Cardiac muscle cell (in vitro differentiated cells and primary cell): ENCODE results near the gene BGN. TPM values are rescaled to one million over a fixed set of nuclear protein-coding genes. Genes with fewer than 3 reads are reported as not detected.

Experiments used
- DNase-seq, 2 donors: peaks; one replicate each; pipeline versions ENCODE4 v3.0.0 to v3.0.0-alpha.2; 2010 to 2017; ENCODE audit warnings: low read depth in 1 of 2, low spot score in 1 of 2
- H3K27ac ChIP-seq: fragments of 200-600 bp; sonication (generic); 2 replicates; pipeline ENCODE4 v1.5.1; 2016
- H3K27me3 ChIP-seq: fragments of 200-600 bp; sonication (generic); 2 replicates; pipeline ENCODE4 v1.6.0; 2016; ENCODE audit warnings: control low read depth
- H3K36me3 ChIP-seq: fragments of 200-600 bp; sonication (generic); 2 replicates; pipeline ENCODE4 v1.5.1; 2016; ENCODE audit warnings: control low read depth
- H3K4me1 ChIP-seq: fragments of 200-600 bp; sonication (generic); 2 replicates; pipeline ENCODE4 v1.8.1; 2017; ENCODE audit warnings: low read depth, mild to moderate bottlenecking, mixed run types
- H3K4me3 ChIP-seq: fragments of 200-600 bp; sonication (generic); 2 replicates; pipeline ENCODE4 v1.5.1; 2016; ENCODE audit warnings: mild to moderate bottlenecking
- H3K9me3 ChIP-seq: fragments of 200-600 bp; sonication (generic); 2 replicates; pipeline ENCODE4 v1.5.1; 2017; ENCODE audit warnings: low read depth, mild to moderate bottlenecking, control low read depth
- polyA plus RNA-seq: library from polyadenylated mRNA; unstranded; fragments of >200 nt; fragmentation: Nextera tagmentation; extraction: Ambion mirVana; gene quantifications from 2 replicates; pipeline ENCODE4 v1.2.1, GENCODE V29; 2016
- total RNA-seq: library from RNA; depleted of rRNA; stranded (reverse); fragments of >200 nt; gene quantifications from 2 replicates; pipeline ENCODE4 v1.2.3, GENCODE V29; 2016
- TF ChIP-seq, protein P1 (sequence below): IDR thresholded peaks from 2 replicates; pipeline ENCODE4 v1.5.1; 2012; ENCODE audit warnings: low read depth, mild to moderate bottlenecking, low read length

Gene BGN
- total and polyA plus RNA-seq, 2 experiments from 2014 or later = 0.54 to 1.0 TPM

DNA sequence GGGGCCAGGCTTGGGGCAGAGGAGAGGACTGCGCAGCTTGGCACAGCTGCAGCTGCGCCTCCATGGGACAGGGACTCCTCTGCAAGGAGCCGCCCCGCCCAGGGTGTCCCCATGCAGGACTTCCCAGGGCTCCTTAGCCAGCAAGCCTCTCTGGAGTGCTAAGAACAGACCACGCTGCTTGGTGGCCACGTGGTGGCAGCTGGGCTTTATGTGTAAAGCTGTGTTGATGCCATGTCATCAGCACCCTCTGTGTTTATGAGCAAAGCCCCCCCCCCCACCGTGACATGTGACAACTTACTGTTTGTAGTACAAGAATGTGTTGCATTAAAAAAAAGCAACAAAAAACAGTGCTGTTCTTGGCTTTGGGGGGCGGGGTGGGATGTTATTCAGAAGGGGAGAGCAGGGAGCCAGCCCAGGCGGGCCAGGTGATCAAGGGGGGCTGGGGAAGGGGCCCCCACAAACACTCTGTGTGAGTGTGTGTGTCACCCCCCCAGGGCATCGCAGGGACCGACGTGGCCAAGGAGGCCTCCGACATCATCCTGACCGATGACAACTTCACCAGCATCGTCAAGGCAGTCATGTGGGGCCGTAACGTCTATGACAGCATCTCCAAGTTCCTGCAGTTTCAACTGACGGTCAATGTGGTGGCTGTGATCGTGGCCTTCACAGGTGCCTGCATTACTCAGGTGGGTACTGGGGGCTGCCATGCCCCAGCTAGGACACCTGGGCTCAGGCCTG is 63.0 kb downstream of the BGN start:
- DNase-seq = no peak
- H3K36me3 ChIP-seq = no peaks in the 10 kb centered on the region
- no peaks in the 10 kb centered on the region for H3K27me3 ChIP-seq
- no peak overlapping the region for H3K4me3 ChIP-seq
- H3K4me1 ChIP-seq = no peaks in the 10 kb centered on the region
- H3K9me3 ChIP-seq = no peaks in the 10 kb centered on the region
- TF ChIP-seq, protein P1, sequence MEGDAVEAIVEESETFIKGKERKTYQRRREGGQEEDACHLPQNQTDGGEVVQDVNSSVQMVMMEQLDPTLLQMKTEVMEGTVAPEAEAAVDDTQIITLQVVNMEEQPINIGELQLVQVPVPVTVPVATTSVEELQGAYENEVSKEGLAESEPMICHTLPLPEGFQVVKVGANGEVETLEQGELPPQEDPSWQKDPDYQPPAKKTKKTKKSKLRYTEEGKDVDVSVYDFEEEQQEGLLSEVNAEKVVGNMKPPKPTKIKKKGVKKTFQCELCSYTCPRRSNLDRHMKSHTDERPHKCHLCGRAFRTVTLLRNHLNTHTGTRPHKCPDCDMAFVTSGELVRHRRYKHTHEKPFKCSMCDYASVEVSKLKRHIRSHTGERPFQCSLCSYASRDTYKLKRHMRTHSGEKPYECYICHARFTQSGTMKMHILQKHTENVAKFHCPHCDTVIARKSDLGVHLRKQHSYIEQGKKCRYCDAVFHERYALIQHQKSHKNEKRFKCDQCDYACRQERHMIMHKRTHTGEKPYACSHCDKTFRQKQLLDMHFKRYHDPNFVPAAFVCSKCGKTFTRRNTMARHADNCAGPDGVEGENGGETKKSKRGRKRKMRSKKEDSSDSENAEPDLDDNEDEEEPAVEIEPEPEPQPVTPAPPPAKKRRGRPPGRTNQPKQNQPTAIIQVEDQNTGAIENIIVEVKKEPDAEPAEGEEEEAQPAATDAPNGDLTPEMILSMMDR = no peak
- H3K27ac ChIP-seq = no peak overlapping the region

Other genes with a start within 250 kb of the BGN start
- not detected in 2 replicates for gene PNMA6F, start 173.2 kb upstream of the BGN start, total RNA-seq
- gene PNMA6F, start 173.2 kb upstream of the BGN start, polyA plus RNA-seq = not detected in 2 replicates
- 7.9 and 13.8 TPM in 2 replicates for gene ZNF275, start 160.8 kb upstream of the BGN start, total RNA-seq
- 3.6 and 8.8 TPM in 2 replicates for gene ZNF275, start 160.8 kb upstream of the BGN start, polyA plus RNA-seq
- gene PNMA6E, start 93.6 kb upstream of the BGN start, total RNA-seq = 0.06 TPM in 1 of 2 replicates, not detected in the other
- not detected in 2 replicates for gene PNMA6E, start 93.6 kb upstream of the BGN start, polyA plus RNA-seq
- gene ZFP92, start 83.5 kb upstream of the BGN start, total RNA-seq = 0.09 TPM in 1 of 2 replicates, not detected in the other
- not detected in 2 replicates for gene ZFP92, start 83.5 kb upstream of the BGN start, polyA plus RNA-seq
- gene TREX2, start 48.9 kb upstream of the BGN start, total RNA-seq = 0.36 TPM in 1 of 2 replicates, not detected in the other
- gene TREX2, start 48.9 kb upstream of the BGN start, polyA plus RNA-seq = not detected in 2 replicates
- gene HAUS7, start 24.4 kb upstream of the BGN start, total RNA-seq = 19.1 and 19.8 TPM in 2 replicates
- 12.9 and 22.6 TPM in 2 replicates for gene HAUS7, start 24.4 kb upstream of the BGN start, polyA plus RNA-seq
- gene ATP2B3, start 22.7 kb downstream of the BGN start, total RNA-seq = 0.14 and 0.21 TPM in 2 replicates
- 0.06 and 0.42 TPM in 2 replicates for gene ATP2B3, start 22.7 kb downstream of the BGN start, polyA plus RNA-seq
- 28.5 and 33.8 TPM in 2 replicates for gene CCNQ, start 104.2 kb downstream of the BGN start, total RNA-seq
- 36.8 and 37.0 TPM in 2 replicates for gene CCNQ, start 104.2 kb downstream of the BGN start, polyA plus RNA-seq
- 5.4 and 8.7 TPM in 2 replicates for gene DUSP9, start 152.2 kb downstream of the BGN start, total RNA-seq
- 6.8 and 8.7 TPM in 2 replicates for gene DUSP9, start 152.2 kb downstream of the BGN start, polyA plus RNA-seq
- gene PNCK, start 178.8 kb downstream of the BGN start, total RNA-seq = 19.4 and 23.5 TPM in 2 replicates
- 14.5 and 25.5 TPM in 2 replicates for gene PNCK, start 178.8 kb downstream of the BGN start, polyA plus RNA-seq
- gene SLC6A8, start 192.9 kb downstream of the BGN start, total RNA-seq = 23.7 and 29.0 TPM in 2 replicates
- gene SLC6A8, start 192.9 kb downstream of the BGN start, polyA plus RNA-seq = 35.8 and 37.3 TPM in 2 replicates
- 74.7 and 94.0 TPM in 2 replicates for gene BCAP31, start 229.4 kb downstream of the BGN start, total RNA-seq
- 189 and 269 TPM in 2 replicates for gene BCAP31, start 229.4 kb downstream of the BGN start, polyA plus RNA-seq
- gene ABCD1, start 229.9 kb downstream of the BGN start, total RNA-seq = 23.8 and 28.7 TPM in 2 replicates
- 14.6 and 15.3 TPM in 2 replicates for gene ABCD1, start 229.9 kb downstream of the BGN start, polyA plus RNA-seq